T1000 (cell line): ENCODE results near the gene EMP1.

Experiments
- DNase-seq: peaks from one replicate; lab custom pipeline; 2025; ENCODE audit warnings: mixed read lengths; lab: John Stamatoyannopoulos, UW

EMP1 gene

GRCh38 chr12:13196130-13196921 lies at the start of gene EMP1:
TSS of gene EMP1 (plus strand) at chr12:13196726. CDS start at chr12:13211511, 14,785 bp downstream.
- DNase-seq = peak; percentile 91

DNA sequence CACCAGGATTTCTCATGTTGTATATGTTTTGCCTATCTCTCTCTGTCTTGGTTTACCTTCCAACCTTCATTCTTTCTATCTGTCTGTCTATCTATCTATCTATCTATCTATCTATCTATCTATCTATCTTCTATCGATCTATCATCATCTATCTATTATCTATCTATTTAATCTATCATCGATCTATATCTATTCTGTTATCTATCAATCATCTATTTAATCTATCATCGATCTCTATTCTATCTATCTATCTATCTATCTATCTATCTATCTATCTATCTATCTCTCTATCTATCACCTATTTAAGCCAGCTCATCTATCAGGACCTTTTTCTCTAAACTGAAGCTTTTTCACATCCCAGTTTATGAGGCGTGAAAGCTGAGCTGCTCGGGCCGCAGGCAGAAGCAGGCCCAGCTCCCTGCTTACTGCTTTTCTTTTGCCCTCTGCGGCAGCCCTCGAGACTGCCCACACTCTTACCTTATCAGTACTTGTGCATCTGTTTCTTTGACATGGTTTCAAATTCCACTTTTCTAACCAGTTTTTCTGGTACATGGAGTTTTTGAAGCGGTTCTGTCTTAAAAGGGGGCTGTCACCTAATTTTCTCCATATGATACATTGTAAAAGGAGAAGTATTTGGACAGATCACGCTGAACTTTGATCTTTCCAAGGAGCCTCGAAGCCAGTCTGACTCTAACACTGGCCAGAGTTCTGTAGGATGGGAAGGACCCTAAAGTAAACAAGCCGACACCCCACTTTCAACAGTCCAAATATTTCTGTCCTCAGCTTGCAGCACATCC lies 48.6 kb upstream of the EMP1 start:
- no peak for DNase-seq

DNA sequence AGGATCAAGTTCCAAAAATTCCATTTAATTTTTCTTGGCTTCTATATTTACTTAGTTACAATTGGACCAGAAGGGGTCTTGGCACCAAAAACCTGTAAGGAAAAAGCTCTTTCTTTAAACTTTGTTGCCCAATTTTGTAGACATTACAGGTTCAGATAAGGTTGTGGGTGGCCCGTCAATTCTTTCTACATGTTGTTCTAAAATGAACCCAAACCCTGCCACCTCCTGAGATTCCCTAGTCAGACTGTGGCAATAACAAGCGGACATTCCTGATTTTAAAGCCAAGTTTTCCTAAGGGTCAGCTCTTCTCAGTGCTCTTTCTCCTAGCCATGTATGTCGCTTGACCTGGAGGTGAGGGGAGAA lies 48.1 kb upstream of the EMP1 start:
- no peak for DNase-seq

DNA sequence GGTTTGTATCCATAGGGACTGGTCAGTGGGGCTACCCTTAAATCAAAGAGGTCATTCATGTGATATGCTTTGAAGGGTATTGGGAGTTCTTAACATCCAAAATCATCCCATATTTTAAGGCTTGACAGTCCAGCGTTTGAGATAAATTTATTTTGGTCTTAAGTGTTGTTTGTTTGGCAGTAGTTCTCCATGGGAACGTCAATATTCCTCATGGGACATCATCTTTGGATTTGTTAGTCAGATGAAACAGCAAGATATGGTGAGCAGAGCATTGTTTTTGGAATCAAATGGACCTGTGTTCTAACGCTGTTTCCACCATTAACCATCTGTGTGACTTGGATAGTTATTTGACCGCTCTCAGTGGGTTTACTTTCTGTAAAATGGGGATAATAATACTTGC lies 47.1 kb upstream of the EMP1 start:
- no peak for DNase-seq

DNA sequence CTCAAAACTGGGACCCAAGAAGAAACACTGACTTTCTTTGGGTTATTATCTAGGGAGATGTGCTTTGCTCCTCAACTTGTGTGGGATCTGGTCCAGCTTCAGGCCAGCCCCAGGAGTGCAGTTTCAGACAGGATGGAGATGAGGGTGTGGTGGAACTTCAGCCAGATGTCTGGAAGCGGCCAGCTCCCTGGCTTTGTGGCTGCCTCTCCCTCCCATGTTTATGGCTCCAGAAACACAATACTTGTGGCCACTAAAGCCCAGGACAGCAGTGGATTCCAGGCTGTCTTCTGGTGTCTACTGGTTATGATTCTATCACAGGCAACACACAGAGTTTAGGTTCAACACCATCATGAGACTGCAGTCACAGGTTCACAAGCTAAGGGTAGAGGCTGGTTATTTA lies 44.2 kb upstream of the EMP1 start:
- DNase-seq = no peak

- DNase-seq = no peak
Measured at GRCh38 chr12:13152756-13153155, 43.8 kb upstream of the EMP1 start.

- no peak for DNase-seq
Measured at GRCh38 chr12:13153180-13153579, 43.3 kb upstream of the EMP1 start.

DNA sequence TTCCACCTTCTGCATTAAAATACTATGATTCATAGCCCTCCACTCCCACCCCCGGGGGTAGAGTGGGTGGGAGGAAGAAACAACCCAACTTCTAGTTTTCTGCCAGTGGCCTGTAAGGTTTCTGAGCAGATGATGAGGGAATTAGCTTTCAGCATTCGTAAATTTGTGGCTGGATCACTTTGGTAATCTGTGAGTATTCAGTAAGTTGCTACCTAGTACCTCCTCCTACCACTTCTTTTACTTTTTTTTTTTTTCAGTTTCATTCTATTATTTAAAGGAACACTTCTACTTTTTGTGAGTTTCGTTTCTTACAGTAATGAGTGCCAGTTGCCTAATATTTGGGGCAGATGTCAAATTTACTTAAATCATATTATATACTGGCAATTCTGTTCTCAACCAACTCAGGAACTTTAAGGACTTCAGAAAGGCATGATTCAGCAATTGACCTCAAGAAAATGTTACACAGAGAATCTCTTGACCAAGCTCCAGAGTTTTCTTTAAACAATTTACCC lies 42.4 kb upstream of the EMP1 start:
- DNase-seq = no peak

GRCh38 chr12:13154831-13155230 lies 41.7 kb upstream of the EMP1 start:
- DNase-seq = no peak

DNA sequence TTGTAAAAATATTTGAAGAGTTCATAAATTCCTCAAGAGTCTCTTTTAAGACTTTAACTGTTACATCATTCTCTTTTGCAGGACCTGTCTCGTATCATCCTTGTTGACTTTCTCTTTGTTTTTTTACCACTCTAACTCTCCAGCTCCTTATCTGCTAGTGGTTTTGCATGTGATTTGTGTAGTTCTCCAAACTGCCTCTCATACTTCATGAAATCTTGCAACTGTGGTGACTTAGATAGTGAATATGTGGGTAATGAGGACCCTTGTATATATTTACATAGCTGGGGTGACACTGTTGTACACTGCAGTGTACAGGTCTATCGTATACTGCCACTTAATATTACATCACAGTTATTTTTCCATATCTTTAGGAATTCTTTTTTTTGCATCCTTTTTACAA lies 40.2 kb upstream of the EMP1 start:
- DNase-seq = no peak

DNA sequence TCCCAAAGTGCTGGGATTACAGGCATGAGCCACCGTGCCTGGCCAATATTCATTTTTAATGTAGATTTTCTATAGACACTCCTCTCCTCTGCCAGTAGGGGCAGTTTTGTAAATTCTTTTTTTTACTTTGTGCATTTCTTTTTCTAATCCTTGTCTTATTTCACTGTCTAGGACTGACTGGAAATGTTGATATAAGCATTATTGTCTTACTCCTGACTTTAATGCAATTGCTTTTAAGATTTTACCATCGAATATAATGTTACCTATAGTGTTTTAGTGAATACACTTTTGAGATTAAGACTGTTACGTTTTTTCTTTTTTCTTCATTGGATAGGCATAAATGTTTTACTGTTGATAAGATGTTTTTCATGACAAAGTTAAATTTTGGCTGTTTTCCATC lies 35.4 kb upstream of the EMP1 start:
- DNase-seq = no peak

GRCh38 chr12:13162904-13163303 lies 33.6 kb upstream of the EMP1 start:
- DNase-seq = no peak

GRCh38 chr12:13163868-13164635 lies 32.5 kb upstream of the EMP1 start:
- DNase-seq = no peak

GRCh38 chr12:13164921-13165616 lies 31.5 kb upstream of the EMP1 start:
- DNase-seq = no peak

GRCh38 chr12:13165617-13166041 lies 30.9 kb upstream of the EMP1 start:
- DNase-seq = peak; percentile 14

GRCh38 chr12:13167226-13167625 lies 29.3 kb upstream of the EMP1 start:
- DNase-seq = no peak

DNA sequence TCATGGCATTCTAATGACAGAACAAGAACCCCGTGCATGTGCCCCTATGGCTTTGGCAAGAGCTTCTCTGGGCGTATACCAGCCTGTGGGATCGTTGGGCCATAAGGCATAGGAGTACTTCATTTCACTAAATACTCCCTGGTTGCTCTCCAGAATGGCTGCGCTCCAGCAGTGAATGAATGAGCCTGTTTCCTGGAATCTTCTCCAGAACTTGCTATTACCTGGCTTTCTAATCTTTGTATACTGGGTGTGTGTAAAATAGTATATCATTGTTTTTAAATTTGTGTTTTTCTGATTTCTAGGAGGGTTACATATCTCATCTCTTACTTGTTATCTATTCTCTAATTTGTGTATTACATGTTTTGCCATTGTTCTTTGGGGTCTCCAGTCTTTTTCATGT lies 28.6 kb upstream of the EMP1 start:
- DNase-seq = no peak

DNA sequence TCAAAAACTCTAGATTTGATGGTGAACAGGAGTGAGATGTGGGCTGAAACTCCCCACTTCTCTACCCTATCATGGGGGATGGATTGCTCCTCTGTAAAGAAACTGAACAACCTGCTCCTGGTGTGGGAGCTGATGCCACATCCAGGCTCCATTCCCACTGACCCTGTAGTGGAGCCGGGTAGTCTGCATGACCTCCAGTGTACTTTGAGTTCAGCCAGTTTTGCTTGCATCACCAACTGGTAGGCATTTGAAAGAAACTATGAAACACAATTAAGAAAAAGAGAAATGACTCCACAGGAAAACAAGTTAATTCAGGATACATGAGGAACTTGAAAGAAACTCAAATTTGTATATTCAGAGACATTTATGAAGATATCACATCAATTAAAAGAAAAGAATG lies 27.3 kb upstream of the EMP1 start:
- no peak for DNase-seq

DNA sequence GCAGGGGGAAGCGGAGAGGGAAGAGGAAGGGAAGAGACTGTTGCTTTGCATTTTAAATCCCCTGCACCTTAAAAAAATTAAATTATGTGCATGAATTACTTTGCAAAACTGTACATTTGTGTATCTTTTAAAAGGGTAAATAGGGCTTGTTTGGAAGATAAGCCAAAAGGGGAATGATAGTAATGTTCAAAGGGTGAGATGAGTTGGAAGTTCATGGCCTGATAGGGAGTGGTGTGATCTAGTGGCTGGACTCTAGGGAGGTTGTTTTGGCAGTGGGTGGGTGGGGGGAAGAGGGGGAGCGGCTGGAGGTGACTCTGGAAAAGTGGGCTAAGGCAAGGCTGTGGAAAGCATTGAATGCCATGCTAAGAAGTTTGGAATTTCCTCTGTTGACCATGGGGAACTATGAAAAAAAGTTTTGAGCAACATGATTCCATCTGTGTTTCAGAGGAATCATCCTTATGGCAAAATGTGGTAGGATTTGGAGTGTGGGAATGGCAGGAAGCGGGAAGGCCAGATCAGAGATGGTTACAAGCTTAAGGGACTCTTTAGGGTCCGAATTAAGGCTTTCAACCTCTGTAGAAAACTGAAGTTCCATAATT lies 25.5 kb upstream of the EMP1 start:
- DNase-seq = no peak

GRCh38 chr12:13171921-13172859 lies 24.3 kb upstream of the EMP1 start:
- DNase-seq = peak; percentile 7
